Mesothelial cell of epicardium (in vitro differentiated cells): ENCODE results near the gene STX19. TPM values are rescaled to one million over a fixed set of nuclear protein-coding genes. Genes with fewer than 3 reads are reported as not detected.
A peak's percentile ranks its signal among the peaks of the same experiment; 100 is the strongest.

Source experiments
- DNase-seq, 2 experiments: peaks; one replicate each; pipeline ENCODE4 v3.0.0; 2021; ENCODE audit warnings: low spot score in 2 of 2; ENCODE audit not compliant: unreplicated experiment in 2 of 2
- H3K27ac Mint-ChIP-seq: 2 replicates; pipeline ENCODE4 v1.8.0; 2021; ENCODE audit warnings: mixed read lengths
- H3K27me3 Mint-ChIP-seq: 2 replicates; pipeline ENCODE4 v1.8.0; 2021; ENCODE audit warnings: low read depth, mixed read lengths
- H3K36me3 Mint-ChIP-seq: 2 replicates; pipeline ENCODE4 v1.8.0; 2021; ENCODE audit warnings: mixed read lengths
- H3K4me1 Mint-ChIP-seq: 2 replicates; pipeline ENCODE4 v1.8.0; 2021; ENCODE audit warnings: mixed read lengths
- H3K4me3 Mint-ChIP-seq: 2 replicates; pipeline ENCODE4 v1.8.0; 2021; ENCODE audit warnings: mild to moderate bottlenecking, moderate library complexity, mixed read lengths
- H3K9me3 Mint-ChIP-seq: 2 replicates; pipeline ENCODE4 v1.8.0; 2021; ENCODE audit warnings: mixed read lengths
- CTCF ChIP-seq: fragments of 200-600 bp; sonication (generic); IDR thresholded peaks from one replicate; pipeline ENCODE4 v1.5.0; 2021; ENCODE audit warnings: antibody characterized with exemption; ENCODE audit not compliant: unreplicated experiment
- total RNA-seq: library from RNA; stranded (reverse); gene quantifications from 3 replicates; pipeline ENCODE4 v1.2.1, GENCODE V29; 2021

STX19 gene
- total RNA-seq, 1 donor from 2014 or later = 0.18 TPM

GRCh38 chr3:94004301-94004910, 24.0 kb downstream of the STX19 start:
- no peak for DNase-seq
- Mint-ChIP-seq H3K4me3 (peak overlapping the region; percentile 38), H3K27me3 (no peaks in the 10 kb centered on the region), H3K9me3 (no peaks in the 10 kb centered on the region), H3K36me3 (no peaks in the 10 kb centered on the region), H3K4me1 (peaks cover 34% of the 10 kb centered on the region), H3K27ac (peak overlapping the region; percentile 80)
- peak; percentile 57 for TF ChIP-seq CTCF

- DNase-seq = no peak
- Mint-ChIP-seq H3K9me3 (no peaks in the 10 kb centered on the region), H3K4me1 (peaks cover 23% of the 10 kb centered on the region), H3K36me3 (peaks cover 4% of the 10 kb centered on the region), H3K4me3 (no peak overlapping the region), H3K27me3 (no peaks in the 10 kb centered on the region), H3K27ac (peak overlapping the region; percentile 51)
- TF ChIP-seq CTCF = no peak
These were observed 26.4 kb downstream of the STX19 start for GRCh38 chr3:94001827-94002495.

- no peak for DNase-seq
- Mint-ChIP-seq H3K4me1 (peaks cover 20% of the 10 kb centered on the region), H3K27me3 (no peaks in the 10 kb centered on the region), H3K36me3 (peaks cover 7% of the 10 kb centered on the region), H3K9me3 (no peaks in the 10 kb centered on the region), H3K27ac (peak overlapping the region; percentile 51), H3K4me3 (no peak overlapping the region)
- TF ChIP-seq CTCF = no peak
These were observed 27.2 kb downstream of the STX19 start for GRCh38 chr3:94001191-94001590.

GRCh38 chr3:93994056-93994455, 34.3 kb downstream of the STX19 start:
- no peaks in the 10 kb centered on the region for H3K27me3 Mint-ChIP-seq
- DNase-seq = no peak

GRCh38 chr3:93992207-93992606, 36.2 kb downstream of the STX19 start:
- DNase-seq = no peak
- TF ChIP-seq CTCF = no peak
- Mint-ChIP-seq H3K27ac (no peak overlapping the region), H3K27me3 (no peaks in the 10 kb centered on the region), H3K4me3 (no peak overlapping the region), H3K4me1 (peaks cover 13% of the 10 kb centered on the region), H3K9me3 (no peaks in the 10 kb centered on the region), H3K36me3 (peaks cover 5% of the 10 kb centered on the region)

More at GRCh38 chr3:93994056-93994455, 34.3 kb downstream of the STX19 start:
- no peak overlapping the region for H3K4me3 Mint-ChIP-seq
- no peak overlapping the region for H3K27ac Mint-ChIP-seq
- TF ChIP-seq CTCF = no peak
- no peaks in the 10 kb centered on the region for H3K9me3 Mint-ChIP-seq
- peaks cover 7% of the 10 kb centered on the region for H3K36me3 Mint-ChIP-seq
- H3K4me1 Mint-ChIP-seq = no peaks in the 10 kb centered on the region
